Karpas-422 (cell line): ENCODE results near the gene SYMPK. TPM values are rescaled to one million over a fixed set of nuclear protein-coding genes. Genes with fewer than 3 reads are reported as not detected.

Experiments
- DNase-seq: peaks from one replicate; pipeline ENCODE4 v3.0.0-alpha.2; 2015
- H2AFZ ChIP-seq: fragments of 200-600 bp; sonication (generic); 2 replicates; pipeline ENCODE4 v1.6.1; 2014; ENCODE audit warnings: antibody characterized with exemption, low read length, mixed read lengths
- H3K27ac ChIP-seq: fragments of 200-600 bp; sonication (generic); 2 replicates; pipeline ENCODE4 v1.5.1; 2014; ENCODE audit warnings: mild to moderate bottlenecking, low read length, moderate library complexity
- H3K27me3 ChIP-seq: fragments of 200-600 bp; sonication (generic); 2 replicates; pipeline ENCODE4 v1.6.1; 2014; ENCODE audit warnings: low read length, mixed read lengths
- H3K36me3 ChIP-seq: fragments of 200-600 bp; sonication (generic); 2 replicates; pipeline ENCODE4 v1.6.1; 2014; ENCODE audit warnings: low read length, mixed read lengths; ENCODE audit not compliant: insufficient read depth
- H3K4me1 ChIP-seq: fragments of 200-600 bp; sonication (generic); 2 replicates; pipeline ENCODE4 v1.6.1; 2014; ENCODE audit warnings: mild to moderate bottlenecking, low read length, mixed read lengths
- H3K4me2 ChIP-seq: fragments of 200-600 bp; sonication (generic); 2 replicates; pipeline ENCODE4 v1.6.1; 2014; ENCODE audit warnings: low read length, low read depth, mild to moderate bottlenecking; ENCODE audit not compliant: poor library complexity, severe bottlenecking
- H3K4me3 ChIP-seq: fragments of 200-600 bp; sonication (generic); 2 replicates; pipeline ENCODE4 v1.5.1; 2014; ENCODE audit warnings: mild to moderate bottlenecking, antibody characterized with exemption, low read length, mixed read lengths
- H3K79me2 ChIP-seq: fragments of 200-600 bp; sonication (generic); 2 replicates; pipeline ENCODE4 v1.6.1; 2014; ENCODE audit warnings: mild to moderate bottlenecking, low read length, mixed read lengths
- H3K9ac ChIP-seq: fragments of 200-600 bp; sonication (generic); 2 replicates; pipeline ENCODE4 v1.6.0; 2014; ENCODE audit warnings: low read length
- H3K9me2 ChIP-seq: fragments of 200-600 bp; sonication (generic), shearing (Covaris generic); replicated peaks from 2 replicates; pipeline ENCODE4 v1.6.0; 2014; ENCODE audit warnings: mild to moderate bottlenecking, low read length, moderate library complexity; ENCODE audit not compliant: insufficient read depth
- H3K9me3 ChIP-seq: fragments of 300-700, 200-600 bp; sonication (generic); 2 replicates; pipeline ENCODE4 v1.6.1; 2014; ENCODE audit warnings: low read length, mixed read lengths
- H4K20me1 ChIP-seq: fragments of 200-600 bp; sonication (generic); 2 replicates; pipeline ENCODE4 v1.6.1; 2014; ENCODE audit warnings: mild to moderate bottlenecking, antibody characterized with exemption, low read length, low read depth; ENCODE audit not compliant: insufficient read depth
- total RNA-seq: library from RNA; depleted of rRNA; stranded (reverse); fragments of >200 nt; shearing (Covaris generic); gene quantifications from 2 replicates; pipeline ENCODE4 v1.2.3, GENCODE V29; 2014; ENCODE audit warnings: low replicate concordance

The SYMPK gene
- total RNA-seq, 1 experiment from 2014 or later = 28.3 TPM

DNA sequence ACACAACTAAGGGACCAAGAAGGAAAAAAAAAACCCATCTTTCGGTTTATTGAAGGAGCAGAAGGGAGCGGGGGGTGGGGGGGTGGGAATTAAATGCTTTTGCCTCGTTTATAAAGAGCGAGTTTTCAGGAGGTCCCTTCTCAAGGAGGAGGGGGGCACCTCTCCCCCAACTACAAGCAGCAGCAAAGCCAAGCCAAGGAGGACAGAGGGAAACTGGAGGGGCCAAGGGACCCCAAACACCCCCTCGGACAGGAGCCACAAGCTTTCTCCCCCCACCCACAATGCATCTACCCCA is 20.6 kb upstream of the SYMPK start:
- H4K20me1 ChIP-seq = peaks cover 21% of the 10 kb centered on the region; the same call in 1 of the 2 replicates
- no peak overlapping the region for H3K9ac ChIP-seq
- H3K4me2 ChIP-seq = peak overlapping the region; percentile 26
- no peak overlapping the region; the same call in 1 of the 2 replicates for H3K4me3 ChIP-seq
- DNase-seq = no peak
- H3K36me3 ChIP-seq = no peaks in the 10 kb centered on the region; the same call in 1 of the 2 replicates
- H3K79me2 ChIP-seq = peaks cover 18% of the 10 kb centered on the region
- H3K9me3 ChIP-seq = no peaks in the 10 kb centered on the region
- H3K4me1 ChIP-seq = peaks cover 35% of the 10 kb centered on the region
- H2AFZ ChIP-seq = no peak overlapping the region
- H3K9me2 ChIP-seq = no peaks in the 10 kb centered on the region
- no peaks in the 10 kb centered on the region for H3K27me3 ChIP-seq
- H3K27ac ChIP-seq = no peak overlapping the region

DNA sequence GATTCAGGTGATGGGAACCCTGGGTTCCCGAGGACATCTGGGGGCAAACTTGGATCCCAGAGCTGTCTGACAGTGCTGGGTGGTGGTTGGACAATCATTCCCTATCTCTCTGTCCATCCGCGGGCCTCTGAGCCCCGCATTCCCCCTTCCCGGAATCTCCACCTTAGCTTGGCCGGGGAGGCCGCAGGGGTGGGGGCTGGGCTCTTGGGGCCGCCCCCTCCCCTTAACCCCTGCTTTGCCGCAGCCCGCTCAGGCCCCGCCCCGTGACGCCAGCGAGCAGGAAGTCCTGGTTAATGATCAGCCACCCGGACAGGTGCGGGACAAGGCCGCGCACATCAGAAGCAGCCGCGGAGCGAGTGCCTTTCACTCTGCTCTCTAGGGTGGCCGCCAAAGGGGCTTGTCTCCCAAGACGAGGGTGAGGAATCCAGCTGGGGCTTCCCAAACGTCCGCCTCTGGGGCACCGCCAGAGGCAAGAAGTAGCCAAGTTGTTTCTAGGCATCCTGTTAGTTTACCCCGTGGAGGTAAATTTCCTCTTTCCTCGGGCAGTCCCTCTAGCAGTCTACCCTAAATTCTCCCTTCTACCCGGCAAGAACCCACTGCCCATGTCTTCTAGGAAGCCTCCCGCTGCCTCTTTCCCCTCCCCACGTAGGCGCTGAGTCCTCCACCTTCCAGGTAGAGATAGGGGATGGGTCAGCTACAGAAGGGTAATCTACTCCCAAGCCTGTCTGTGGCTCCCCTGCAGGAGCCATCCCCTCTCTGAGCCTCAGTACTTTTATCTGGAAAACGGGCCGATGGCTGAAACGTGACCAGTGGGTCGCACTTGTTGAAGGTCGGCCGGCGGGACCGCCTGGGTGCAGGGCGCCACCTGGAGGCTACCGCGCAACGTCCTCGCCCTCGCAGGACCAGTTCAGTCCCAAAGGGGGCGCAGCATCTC is 20.0 kb upstream of the SYMPK start:
- H4K20me1 ChIP-seq = peaks cover 21% of the 10 kb centered on the region; the same call in 1 of the 2 replicates
- H3K9me2 ChIP-seq = no peaks in the 10 kb centered on the region
- no peak overlapping the region for H3K9ac ChIP-seq
- H3K4me3 ChIP-seq = no peak overlapping the region
- peak overlapping the region; percentile 14 for H3K4me2 ChIP-seq
- H3K36me3 ChIP-seq = no peaks in the 10 kb centered on the region; the same call in 1 of the 2 replicates
- H2AFZ ChIP-seq = no peak overlapping the region
- no peak overlapping the region for H3K27ac ChIP-seq
- no peaks in the 10 kb centered on the region for H3K27me3 ChIP-seq
- peaks cover 18% of the 10 kb centered on the region for H3K79me2 ChIP-seq
- peaks cover 35% of the 10 kb centered on the region for H3K4me1 ChIP-seq
- peak; percentile 96 for DNase-seq
- H3K9me3 ChIP-seq = no peaks in the 10 kb centered on the region

DNA sequence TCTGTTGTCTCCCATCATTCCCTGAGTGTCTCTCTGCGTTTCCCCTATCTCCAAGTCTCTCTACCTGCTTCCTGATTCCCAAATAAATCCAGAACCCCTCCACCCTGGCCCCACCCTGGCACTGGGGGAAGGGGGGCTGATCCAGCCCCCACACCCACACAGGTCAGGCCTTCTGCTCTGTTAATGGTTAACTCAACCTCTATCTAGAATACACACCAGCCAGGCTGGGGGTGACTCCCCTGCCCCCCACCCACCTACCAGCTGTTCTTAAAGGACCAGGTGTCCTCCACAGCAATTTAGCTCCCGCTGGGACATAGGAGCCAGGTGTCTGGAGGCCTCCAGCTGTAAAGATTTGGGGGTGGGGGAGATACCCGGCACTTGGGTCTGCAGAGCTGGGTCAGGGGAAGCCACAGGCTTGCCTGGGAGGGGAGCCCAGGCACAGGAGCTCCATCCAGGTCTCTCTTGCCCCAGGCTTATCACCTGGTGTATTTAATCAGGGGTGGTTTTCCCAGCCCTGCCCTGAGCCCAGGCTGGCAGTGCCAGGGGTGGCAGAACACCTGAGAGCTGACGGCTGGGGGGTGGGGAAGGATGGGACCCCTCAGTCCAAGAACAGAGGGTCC is 19.1 kb upstream of the SYMPK start:
- Histone ChIP-seq H3K4me1 (peaks cover 27% of the 10 kb centered on the region), H3K9me3 (no peaks in the 10 kb centered on the region), H3K4me3 (no peak overlapping the region), H3K9me2 (no peaks in the 10 kb centered on the region), H4K20me1 (peaks cover 21% of the 10 kb centered on the region; the same call in 1 of the 2 replicates), H3K79me2 (peaks cover 18% of the 10 kb centered on the region), H3K9ac (no peak overlapping the region), H3K36me3 (no peaks in the 10 kb centered on the region; the same call in 1 of the 2 replicates), H2AFZ (no peak overlapping the region), H3K27ac (no peak overlapping the region), H3K27me3 (no peaks in the 10 kb centered on the region), H3K4me2 (no peak overlapping the region)
- no peak for DNase-seq

DNA sequence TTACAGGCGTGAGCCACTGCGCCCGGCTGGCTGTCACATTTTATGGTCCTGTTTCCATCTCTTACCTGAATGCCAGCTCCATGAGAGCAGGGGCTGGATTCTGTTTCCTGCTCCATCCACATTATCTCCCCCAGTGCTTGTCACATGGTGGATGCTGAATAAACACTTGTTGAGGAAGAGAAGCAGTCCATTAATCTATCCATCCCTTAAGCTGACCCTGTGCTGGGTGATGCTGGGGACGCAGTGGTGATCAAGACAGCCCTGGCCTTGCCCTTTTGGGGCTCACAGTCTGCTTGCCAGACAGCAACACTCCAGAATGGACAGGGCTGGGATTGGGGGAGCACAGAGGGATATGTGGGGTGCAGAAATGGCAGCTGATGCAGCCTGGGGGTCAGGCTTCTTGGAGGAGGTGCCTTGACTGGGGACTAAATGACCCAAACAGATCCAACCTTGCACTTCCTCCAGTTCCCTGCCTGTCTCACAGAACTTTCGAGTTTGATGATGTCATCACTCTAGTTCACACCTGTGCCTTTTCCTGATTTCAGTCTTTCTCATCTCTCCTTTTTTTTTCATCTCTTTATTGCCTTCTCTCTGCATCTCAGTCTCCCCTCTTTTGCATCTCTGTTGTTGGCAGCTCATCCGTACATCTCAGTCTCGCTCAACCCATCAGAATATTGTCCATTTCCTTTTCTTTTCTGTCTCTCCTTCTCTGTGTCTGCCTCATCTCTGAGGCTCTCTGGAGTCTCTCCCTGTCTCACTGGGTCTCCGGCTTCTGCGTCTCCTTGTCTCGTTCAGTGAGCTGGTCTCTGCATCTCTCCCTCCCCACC is 18.3 kb upstream of the SYMPK start:
- Histone ChIP-seq H3K9ac (no peak overlapping the region), H4K20me1 (peaks cover 21% of the 10 kb centered on the region; the same call in 1 of the 2 replicates), H3K79me2 (peaks cover 18% of the 10 kb centered on the region), H3K27ac (no peak overlapping the region), H3K36me3 (no peaks in the 10 kb centered on the region; the same call in 1 of the 2 replicates), H3K4me3 (no peak overlapping the region), H3K4me1 (peaks cover 23% of the 10 kb centered on the region), H3K9me2 (no peaks in the 10 kb centered on the region), H2AFZ (no peak overlapping the region), H3K4me2 (no peak overlapping the region), H3K27me3 (no peaks in the 10 kb centered on the region), H3K9me3 (no peaks in the 10 kb centered on the region)
- no peak for DNase-seq

DNA sequence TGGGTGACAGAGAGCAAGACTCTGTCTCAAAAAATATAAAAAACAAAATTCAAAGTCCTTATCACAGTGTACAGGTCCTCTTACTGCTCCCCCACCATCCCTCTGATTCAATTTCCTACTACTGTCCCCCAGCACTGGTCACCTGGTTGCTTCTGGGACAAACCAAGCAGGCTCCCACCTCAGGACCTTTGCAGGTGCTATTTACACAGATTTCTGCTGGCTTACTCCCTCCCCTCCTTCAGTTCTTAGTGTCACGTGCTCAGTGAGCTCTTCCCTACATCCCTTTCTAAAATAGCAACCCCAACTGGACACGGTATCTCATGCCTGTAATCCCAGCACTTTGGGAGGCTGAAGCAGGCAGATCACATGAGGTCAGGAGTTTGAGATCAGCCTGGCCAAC is 17.0 kb upstream of the SYMPK start:
- H3K4me1 ChIP-seq = peaks cover 18% of the 10 kb centered on the region
- peaks cover 11% of the 10 kb centered on the region for H3K79me2 ChIP-seq
- no peak for DNase-seq
- H3K36me3 ChIP-seq = no peaks in the 10 kb centered on the region; the same call in 1 of the 2 replicates
- H3K27ac ChIP-seq = no peak overlapping the region
- no peaks in the 10 kb centered on the region for H3K9me2 ChIP-seq
- H2AFZ ChIP-seq = no peak overlapping the region
- no peaks in the 10 kb centered on the region for H3K9me3 ChIP-seq
- no peak overlapping the region for H3K4me2 ChIP-seq
- H4K20me1 ChIP-seq = peaks cover 17% of the 10 kb centered on the region; the same call in 1 of the 2 replicates
- H3K4me3 ChIP-seq = no peak overlapping the region
- no peaks in the 10 kb centered on the region for H3K27me3 ChIP-seq
- H3K9ac ChIP-seq = no peak overlapping the region

DNA sequence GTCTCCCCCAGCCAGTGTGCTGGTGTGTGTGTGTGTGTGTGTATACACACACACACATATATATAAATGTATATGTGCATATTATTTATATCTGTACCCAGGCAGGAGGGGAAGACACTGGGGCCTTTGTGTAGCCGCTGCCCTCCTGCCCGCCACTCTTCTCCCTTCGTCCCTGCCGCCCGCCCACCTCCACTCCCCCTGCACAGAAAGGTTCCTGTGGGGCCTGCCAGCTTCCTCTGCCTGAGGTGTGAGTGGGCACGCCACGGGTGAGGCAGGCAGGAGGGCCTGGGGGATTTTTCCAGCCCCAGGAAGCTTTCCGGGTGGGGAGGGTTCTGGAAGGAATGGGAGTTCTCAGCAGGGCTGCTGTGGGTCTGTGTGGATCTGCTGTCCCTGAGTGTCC is 16.1 kb upstream of the SYMPK start:
- 0 out of 2 replicates have a peak, but pooled peaks cover 3% of the 10 kb centered on the region for H3K79me2 ChIP-seq
- H3K4me3 ChIP-seq = no peak overlapping the region
- peaks cover 15% of the 10 kb centered on the region; the same call in 1 of the 2 replicates for H4K20me1 ChIP-seq
- peaks cover 8% of the 10 kb centered on the region for H3K4me1 ChIP-seq
- no peak overlapping the region for H2AFZ ChIP-seq
- H3K27ac ChIP-seq = no peak overlapping the region
- H3K9ac ChIP-seq = no peak overlapping the region
- H3K4me2 ChIP-seq = no peak overlapping the region
- no peaks in the 10 kb centered on the region for H3K9me3 ChIP-seq
- no peak for DNase-seq
- no peaks in the 10 kb centered on the region for H3K9me2 ChIP-seq
- no peaks in the 10 kb centered on the region; the same call in 1 of the 2 replicates for H3K36me3 ChIP-seq
- H3K27me3 ChIP-seq = no peaks in the 10 kb centered on the region

DNA sequence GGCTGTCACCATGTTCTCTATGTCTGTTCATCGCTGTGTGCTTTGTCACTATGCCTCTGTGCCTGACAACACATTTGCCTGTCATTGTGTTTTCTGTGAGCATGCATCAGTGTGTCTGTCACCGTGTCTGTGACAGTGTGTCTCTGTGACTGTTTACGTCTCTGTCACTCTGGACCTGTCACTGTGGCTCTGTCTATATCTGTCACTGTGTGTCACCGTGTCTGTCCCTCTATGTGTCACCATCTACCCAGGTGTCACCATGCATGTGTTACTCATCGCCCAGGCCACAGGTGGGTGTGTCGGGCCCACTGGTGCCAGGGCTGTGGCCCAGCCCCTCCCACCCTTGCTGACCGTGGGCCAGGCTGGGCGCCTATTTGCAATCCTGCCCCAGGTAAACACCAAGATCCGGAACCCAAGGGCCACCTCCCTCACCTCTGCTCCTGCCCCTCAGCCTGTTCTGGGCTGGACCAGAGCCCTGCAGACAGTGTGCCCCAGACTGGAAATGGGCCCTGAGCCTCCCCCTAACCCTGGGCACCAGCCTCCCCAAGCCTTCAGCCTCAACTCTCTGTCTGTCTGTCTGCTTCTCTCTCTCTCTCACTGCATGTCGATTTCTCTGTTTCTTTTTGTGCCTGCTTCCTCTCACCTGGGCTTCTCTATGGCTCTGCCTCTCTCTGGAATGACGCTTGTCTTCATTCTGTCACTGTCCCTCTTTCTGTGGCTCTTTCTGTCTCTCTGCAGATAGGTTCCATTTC is 15.3 kb upstream of the SYMPK start:
- H3K27ac ChIP-seq = no peak overlapping the region
- H3K27me3 ChIP-seq = no peaks in the 10 kb centered on the region
- no peaks in the 10 kb centered on the region for H3K9me3 ChIP-seq
- no peaks in the 10 kb centered on the region; the same call in 1 of the 2 replicates for H3K36me3 ChIP-seq
- DNase-seq = no peak
- H3K79me2 ChIP-seq = no peaks in the 10 kb centered on the region
- H3K9ac ChIP-seq = no peak overlapping the region
- H3K4me1 ChIP-seq = peaks cover 3% of the 10 kb centered on the region; the same call in 1 of the 2 replicates
- no peaks in the 10 kb centered on the region for H3K9me2 ChIP-seq
- peaks cover 11% of the 10 kb centered on the region; the same call in 1 of the 2 replicates for H4K20me1 ChIP-seq
- H2AFZ ChIP-seq = no peak overlapping the region
- no peak overlapping the region for H3K4me2 ChIP-seq
- no peak overlapping the region for H3K4me3 ChIP-seq
